ENCODE results near the gene EXOC3. TPM values are rescaled to one million over a fixed set of nuclear protein-coding genes. Genes with fewer than 3 reads are reported as not detected.

EXOC3 gene
- total RNA-seq, 3 donors from 2014 or later, result 49.8 to 63.7 (median 53.3) TPM

GRCh38 chr5:453725-454481 is 10.9 kb downstream of the EXOC3 start:
- TF ChIP-seq CTCF (IDR thresholded peaks at IDR 0.05), result no peak
- no peak for TF ChIP-seq POLR2AphosphoS5 (IDR thresholded peaks at IDR 0.05)
- no peak for TF ChIP-seq POLR2A (IDR thresholded peaks at IDR 0.05)
- H3K4me1 ChIP-seq, result no peaks in the 10 kb centered on the region
- intact Hi-C loops (cut with DNase I; ENCODE audit: low total_unique reads), result no loop called here
- no peaks in the 10 kb centered on the region for H3K27me3 ChIP-seq
- DNase-seq (ENCODE audit: low spot score in 2 of 2), result no peak
- peaks cover 13 to 16% of the 10 kb centered on the region in 2 donors for H3K9me3 ChIP-seq
- peaks cover 4% of the 10 kb centered on the region for H3K36me3 ChIP-seq
- H3K27ac ChIP-seq, result no peak overlapping the region
- H3K4me3 ChIP-seq, result no peak overlapping the region

- no peak for DNase-seq (ENCODE audit: low spot score in 2 of 2)
- Histone ChIP-seq H3K4me3 (no peak overlapping the region), H3K9me3 (peaks cover 13 to 16% of the 10 kb centered on the region in 2 donors), H3K4me1 (no peaks in the 10 kb centered on the region), H3K27ac (no peak overlapping the region), H3K36me3 (peaks cover 4% of the 10 kb centered on the region), H3K27me3 (no peaks in the 10 kb centered on the region)
- intact Hi-C loops (cut with DNase I; ENCODE audit: low total_unique reads), result no loop called here
- TF ChIP-seq POLR2A (IDR thresholded peaks at IDR 0.05) (no peak), POLR2AphosphoS5 (IDR thresholded peaks at IDR 0.05) (no peak), CTCF (IDR thresholded peaks at IDR 0.05) (no peak)
These were observed 12.0 kb downstream of the EXOC3 start for GRCh38 chr5:454936-455335.

GRCh38 chr5:455806-456205 is 12.8 kb downstream of the EXOC3 start:
- Histone ChIP-seq H3K27ac (no peak overlapping the region), H3K9me3 (peaks cover 13 to 16% of the 10 kb centered on the region in 2 donors), H3K36me3 (peaks cover 3% of the 10 kb centered on the region), H3K27me3 (no peaks in the 10 kb centered on the region), H3K4me1 (no peaks in the 10 kb centered on the region), H3K4me3 (no peak overlapping the region)
- no peak for DNase-seq (ENCODE audit: low spot score in 2 of 2)
- intact Hi-C loops (cut with DNase I; ENCODE audit: low total_unique reads), result no loop called here
- TF ChIP-seq CTCF (IDR thresholded peaks at IDR 0.05) (no peak), POLR2AphosphoS5 (IDR thresholded peaks at IDR 0.05) (no peak), POLR2A (IDR thresholded peaks at IDR 0.05) (no peak)

- DNase-seq (ENCODE audit: low spot score in 2 of 2), result peak in 1 of 2 donors; percentile 25
- Histone ChIP-seq H3K9me3 (peaks cover 11% of the 10 kb centered on the region in 2 donors), H3K4me3 (no peak overlapping the region), H3K27ac (no peak overlapping the region), H3K27me3 (no peaks in the 10 kb centered on the region), H3K4me1 (no peaks in the 10 kb centered on the region), H3K36me3 (no peaks in the 10 kb centered on the region)
- intact Hi-C loops (cut with DNase I; ENCODE audit: low total_unique reads), result no loop called here
- TF ChIP-seq POLR2AphosphoS5 (IDR thresholded peaks at IDR 0.05) (no peak), CTCF (IDR thresholded peaks at IDR 0.05) (no peak), POLR2A (IDR thresholded peaks at IDR 0.05) (no peak)
These were observed 13.6 kb downstream of the EXOC3 start for GRCh38 chr5:456351-457194.

All from breast epithelium (tissue), 4 donors.